GM12878 (cell line): Measurements from ENCODE around the gene IGHMBP2.

Source experiments
- ATF3 ChIP-seq: IDR thresholded peaks from 2 replicates; pipeline ENCODE4 v1.6.1; 2011; ENCODE audit warnings: low read depth, mild to moderate bottlenecking, low read length, moderate library complexity, borderline replicate concordance; ENCODE audit errors: extremely low read depth
- CEBPB ChIP-seq, 2 experiments: fragments of 150-350 bp in 1 of 2; IDR thresholded peaks; 2 replicates each; pipeline ENCODE4 v1.6.1; 2012 to 2014; ENCODE audit warnings: low read depth in 2 of 2, low read length in 2 of 2, borderline replicate concordance in 1 of 2, inconsistent platforms in 1 of 2
- CHD2 ChIP-seq: IDR thresholded peaks from 2 replicates; pipeline ENCODE4 v1.6.1; 2011; ENCODE audit warnings: low read depth, low read length, improper control_type of control experiment, borderline replicate concordance
- CREM ChIP-seq: IDR thresholded peaks from 2 replicates; pipeline ENCODE4 v1.6.1; 2014; ENCODE audit warnings: antibody characterized with exemption, low read depth
- EZH2 ChIP-seq: IDR thresholded peaks from 2 replicates; pipeline ENCODE4 v1.6.1; 2012; ENCODE audit warnings: low read depth, mild to moderate bottlenecking, control low read depth, inconsistent platforms, low read length, borderline replicate concordance; ENCODE audit not compliant: control insufficient read depth
- HDAC6 ChIP-seq: fragments of 200-600 bp; sonication (generic); IDR thresholded peaks from one replicate; pipeline ENCODE4 v1.8.0; 2017; ENCODE audit warnings: antibody characterized with exemption; ENCODE audit not compliant: unreplicated experiment
- NR2F1 ChIP-seq: fragments of 450-650 bp; conservative IDR thresholded peaks from 2 replicates; pipeline ENCODE4 v1.6.1; 2017; ENCODE audit warnings: mild to moderate bottlenecking
- POLR2A ChIP-seq: IDR thresholded peaks from 2 replicates; pipeline ENCODE4 v1.6.1; 2011; ENCODE audit warnings: low read depth, mild to moderate bottlenecking, low read length
- POLR2AphosphoS5 ChIP-seq: IDR thresholded peaks from 2 replicates; pipeline ENCODE4 v1.6.1; 2011; ENCODE audit warnings: mild to moderate bottlenecking, low read length, inconsistent platforms
- RAD21 ChIP-seq: IDR thresholded peaks from 2 replicates; pipeline ENCODE4 v1.6.1; 2011; ENCODE audit warnings: mild to moderate bottlenecking, low read depth, low read length, moderate library complexity; ENCODE audit not compliant: insufficient read depth
- RAD51 ChIP-seq: fragments of 450-650 bp; IDR thresholded peaks from 2 replicates; pipeline ENCODE4 v1.6.1; 2016; ENCODE audit warnings: moderate library complexity, mild to moderate bottlenecking, inconsistent platforms
- TAF1 ChIP-seq: IDR thresholded peaks from 2 replicates; pipeline ENCODE4 v1.6.1; 2011; ENCODE audit warnings: mild to moderate bottlenecking, low read depth, low read length, borderline replicate concordance
- TF ChIP-seq, protein P1 (sequence below), 3 experiments: IDR thresholded peaks in 2 of 3; conservative IDR thresholded peaks in 1 of 3; 2 replicates each; pipeline ENCODE4 v1.5.1; 2011; ENCODE audit warnings: low read depth in 3 of 3, low read length in 3 of 3, mild to moderate bottlenecking in 3 of 3, control low read depth in 2 of 3, moderate library complexity in 2 of 3, inconsistent platforms in 1 of 3, mixed read lengths in 1 of 3; ENCODE audit not compliant: control insufficient read depth in 2 of 3, insufficient read depth in 1 of 3; ENCODE audit errors: extremely low read depth in 1 of 3

GRCh38 chr11:68973219-68973618, 69.5 kb downstream of the IGHMBP2 start:
- no peak for TF ChIP-seq CREM
- no peak for TF ChIP-seq EZH2
- no peak for TF ChIP-seq POLR2A
- no peak for TF ChIP-seq POLR2AphosphoS5
- TF ChIP-seq ATF3, result no peak
- TF ChIP-seq, protein P1, sequence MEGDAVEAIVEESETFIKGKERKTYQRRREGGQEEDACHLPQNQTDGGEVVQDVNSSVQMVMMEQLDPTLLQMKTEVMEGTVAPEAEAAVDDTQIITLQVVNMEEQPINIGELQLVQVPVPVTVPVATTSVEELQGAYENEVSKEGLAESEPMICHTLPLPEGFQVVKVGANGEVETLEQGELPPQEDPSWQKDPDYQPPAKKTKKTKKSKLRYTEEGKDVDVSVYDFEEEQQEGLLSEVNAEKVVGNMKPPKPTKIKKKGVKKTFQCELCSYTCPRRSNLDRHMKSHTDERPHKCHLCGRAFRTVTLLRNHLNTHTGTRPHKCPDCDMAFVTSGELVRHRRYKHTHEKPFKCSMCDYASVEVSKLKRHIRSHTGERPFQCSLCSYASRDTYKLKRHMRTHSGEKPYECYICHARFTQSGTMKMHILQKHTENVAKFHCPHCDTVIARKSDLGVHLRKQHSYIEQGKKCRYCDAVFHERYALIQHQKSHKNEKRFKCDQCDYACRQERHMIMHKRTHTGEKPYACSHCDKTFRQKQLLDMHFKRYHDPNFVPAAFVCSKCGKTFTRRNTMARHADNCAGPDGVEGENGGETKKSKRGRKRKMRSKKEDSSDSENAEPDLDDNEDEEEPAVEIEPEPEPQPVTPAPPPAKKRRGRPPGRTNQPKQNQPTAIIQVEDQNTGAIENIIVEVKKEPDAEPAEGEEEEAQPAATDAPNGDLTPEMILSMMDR (IDR thresholded peaks at IDR 0.05 in 2 of 3, conservative IDR thresholded peaks at IDR 0.05 in 1 of 3; ENCODE audit: control insufficient read depth in 2 of 3, extremely low read depth in 1 of 3, insufficient read depth in 1 of 3, low read depth in 3 of 3, low read length in 3 of 3), result no peak
- no peak for TF ChIP-seq TAF1
- no peak for TF ChIP-seq RAD21
- no peak for TF ChIP-seq RAD51
- TF ChIP-seq NR2F1, result no peak
- TF ChIP-seq HDAC6, result no peak
- TF ChIP-seq CEBPB (IDR thresholded peaks at IDR 0.05; ENCODE audit: borderline replicate concordance in 1 of 2, low read depth in 2 of 2, low read length in 2 of 2), result no peak
- TF ChIP-seq CHD2, result no peak
